Measurements from ENCODE around the gene MARCO.

- TF ChIP-seq CTCF (IDR thresholded peaks at IDR 0.05; ENCODE audit: control extremely low read depth in 1 of 3, insufficient read depth in 1 of 3, low read depth in 1 of 3, low read length in 3 of 3) (no peak), GABPA (IDR thresholded peaks at IDR 0.05; ENCODE audit: borderline replicate concordance, insufficient read depth, low read length) (no peak), RAD21 (IDR thresholded peaks at IDR 0.05 in 1 of 2, conservative IDR thresholded peaks at IDR 0.05 in 1 of 2; ENCODE audit: low read depth in 2 of 2, low read length in 2 of 2) (no peak)
Measured at GRCh38 chr2:118980022-118980421, 38.0 kb downstream of the MARCO start.

Measured in H1 (cell line).